Measurements from ENCODE around the gene SCN1A. TPM values are rescaled to one million over a fixed set of nuclear protein-coding genes. Genes with fewer than 3 reads are reported as not detected.

Gene SCN1A
- total and polyA plus RNA-seq, 2 of the 13 experiments (the other 11 are each of a cell fraction or from before 2014, with no cell fraction given), result 19.9 to 39.4 TPM

DNA sequence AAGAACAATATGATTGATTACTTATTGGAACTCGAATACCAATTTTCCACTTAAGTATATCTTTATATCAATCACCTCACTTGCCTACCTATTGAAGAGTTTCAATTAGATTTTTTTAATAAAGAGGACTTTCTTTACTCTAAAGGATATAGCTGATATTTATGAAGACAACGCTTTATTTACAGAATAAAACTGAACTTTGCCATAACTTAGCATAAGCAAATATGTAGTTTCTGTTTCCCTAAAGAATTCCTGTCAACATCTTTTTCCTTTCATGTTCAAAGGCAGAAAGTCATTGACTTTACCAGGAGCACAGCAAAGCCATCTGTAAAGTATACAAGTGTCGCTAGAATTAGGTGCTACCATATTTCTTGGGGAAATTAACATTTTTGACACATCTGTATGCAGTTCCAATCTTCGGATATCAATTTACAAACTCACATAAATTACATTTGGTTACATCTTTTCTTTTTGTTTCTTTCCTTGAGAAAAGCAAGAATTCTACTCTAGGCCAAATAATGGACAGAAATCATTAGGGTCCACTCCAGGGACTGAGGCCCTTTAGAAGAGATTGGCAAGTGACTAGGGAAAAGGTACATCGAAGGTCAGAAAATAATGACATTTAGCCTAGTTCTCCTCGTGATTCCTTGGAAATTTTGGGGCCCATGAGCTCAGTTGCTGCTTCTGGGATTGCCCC is 7.5 kb upstream of the SCN1A start (continued):
- TF ChIP-seq, protein P1, sequence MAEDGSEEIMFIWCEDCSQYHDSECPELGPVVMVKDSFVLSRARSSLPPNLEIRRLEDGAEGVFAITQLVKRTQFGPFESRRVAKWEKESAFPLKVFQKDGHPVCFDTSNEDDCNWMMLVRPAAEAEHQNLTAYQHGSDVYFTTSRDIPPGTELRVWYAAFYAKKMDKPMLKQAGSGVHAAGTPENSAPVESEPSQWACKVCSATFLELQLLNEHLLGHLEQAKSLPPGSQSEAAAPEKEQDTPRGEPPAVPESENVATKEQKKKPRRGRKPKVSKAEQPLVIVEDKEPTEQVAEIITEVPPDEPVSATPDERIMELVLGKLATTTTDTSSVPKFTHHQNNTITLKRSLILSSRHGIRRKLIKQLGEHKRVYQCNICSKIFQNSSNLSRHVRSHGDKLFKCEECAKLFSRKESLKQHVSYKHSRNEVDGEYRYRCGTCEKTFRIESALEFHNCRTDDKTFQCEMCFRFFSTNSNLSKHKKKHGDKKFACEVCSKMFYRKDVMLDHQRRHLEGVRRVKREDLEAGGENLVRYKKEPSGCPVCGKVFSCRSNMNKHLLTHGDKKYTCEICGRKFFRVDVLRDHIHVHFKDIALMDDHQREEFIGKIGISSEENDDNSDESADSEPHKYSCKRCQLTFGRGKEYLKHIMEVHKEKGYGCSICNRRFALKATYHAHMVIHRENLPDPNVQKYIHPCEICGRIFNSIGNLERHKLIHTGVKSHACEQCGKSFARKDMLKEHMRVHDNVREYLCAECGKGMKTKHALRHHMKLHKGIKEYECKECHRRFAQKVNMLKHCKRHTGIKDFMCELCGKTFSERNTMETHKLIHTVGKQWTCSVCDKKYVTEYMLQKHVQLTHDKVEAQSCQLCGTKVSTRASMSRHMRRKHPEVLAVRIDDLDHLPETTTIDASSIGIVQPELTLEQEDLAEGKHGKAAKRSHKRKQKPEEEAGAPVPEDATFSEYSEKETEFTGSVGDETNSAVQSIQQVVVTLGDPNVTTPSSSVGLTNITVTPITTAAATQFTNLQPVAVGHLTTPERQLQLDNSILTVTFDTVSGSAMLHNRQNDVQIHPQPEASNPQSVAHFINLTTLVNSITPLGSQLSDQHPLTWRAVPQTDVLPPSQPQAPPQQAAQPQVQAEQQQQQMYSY (CRISPR knock-in tag; IDR thresholded peaks at IDR 0.05), result no peak
- TF ChIP-seq KMT2A (CRISPR knock-in tag; IDR thresholded peaks at IDR 0.05) (no peak), ZNF124 (CRISPR knock-in tag; IDR thresholded peaks at IDR 0.05) (no peak), EEA1 (CRISPR knock-in tag; IDR thresholded peaks at IDR 0.05; ENCODE audit: borderline replicate concordance) (no peak), TAF1 (CRISPR knock-in tag; IDR thresholded peaks at IDR 0.05) (no peak), BRD4 (CRISPR knock-in tag; IDR thresholded peaks at IDR 0.05) (no peak), ZNF792 (CRISPR knock-in tag; IDR thresholded peaks at IDR 0.05) (no peak), FOXA1 (IDR thresholded peaks at IDR 0.05) (peak; percentile 96), FOXA1 (CRISPR knock-in tag; IDR thresholded peaks at IDR 0.05) (peak; percentile 93), AHR (CRISPR knock-in tag; IDR thresholded peaks at IDR 0.05) (no peak), TRIM24 (CRISPR knock-in tag; IDR thresholded peaks at IDR 0.05) (no peak), ZNF839 (CRISPR knock-in tag; IDR thresholded peaks at IDR 0.05; ENCODE audit: borderline replicate concordance) (no peak), MEIS2 (CRISPR knock-in tag; IDR thresholded peaks at IDR 0.05) (no peak; the same call in 1 of the 2 replicates), KLF12 (CRISPR knock-in tag; IDR thresholded peaks at IDR 0.05; ENCODE audit: borderline replicate concordance) (no peak), ZNF644 (CRISPR knock-in tag; IDR thresholded peaks at IDR 0.05; ENCODE audit: low read depth) (peak; percentile 66; the same call in 1 of the 2 replicates), SP5 (CRISPR knock-in tag; IDR thresholded peaks at IDR 0.05; ENCODE audit: borderline replicate concordance, low read depth) (peak; percentile 32; the same call in 1 of the 2 replicates), ETV5 (CRISPR knock-in tag; IDR thresholded peaks at IDR 0.05; ENCODE audit: borderline replicate concordance) (peak; percentile 63; the same call in 1 of the 2 replicates), HNF4G (IDR thresholded peaks at IDR 0.05; ENCODE audit: borderline replicate concordance, low read depth, low read length) (peak; percentile 43; the same call in 1 of the 2 replicates), HNF4G (CRISPR knock-in tag; IDR thresholded peaks at IDR 0.05; ENCODE audit: borderline replicate concordance, low read depth) (no peak), KLF16 (CRISPR knock-in tag; IDR thresholded peaks at IDR 0.05) (0 out of 4 replicates have a peak, but pooled peaks of 1 of the 2 experiments have one; percentile 36), SKI (IDR thresholded peaks at IDR 0.05; ENCODE audit: partially characterized antibody) (no peak), ETV6 (CRISPR knock-in tag; conservative IDR thresholded peaks at IDR 0.05) (no peak)
- TF ChIP-seq, protein P2, sequence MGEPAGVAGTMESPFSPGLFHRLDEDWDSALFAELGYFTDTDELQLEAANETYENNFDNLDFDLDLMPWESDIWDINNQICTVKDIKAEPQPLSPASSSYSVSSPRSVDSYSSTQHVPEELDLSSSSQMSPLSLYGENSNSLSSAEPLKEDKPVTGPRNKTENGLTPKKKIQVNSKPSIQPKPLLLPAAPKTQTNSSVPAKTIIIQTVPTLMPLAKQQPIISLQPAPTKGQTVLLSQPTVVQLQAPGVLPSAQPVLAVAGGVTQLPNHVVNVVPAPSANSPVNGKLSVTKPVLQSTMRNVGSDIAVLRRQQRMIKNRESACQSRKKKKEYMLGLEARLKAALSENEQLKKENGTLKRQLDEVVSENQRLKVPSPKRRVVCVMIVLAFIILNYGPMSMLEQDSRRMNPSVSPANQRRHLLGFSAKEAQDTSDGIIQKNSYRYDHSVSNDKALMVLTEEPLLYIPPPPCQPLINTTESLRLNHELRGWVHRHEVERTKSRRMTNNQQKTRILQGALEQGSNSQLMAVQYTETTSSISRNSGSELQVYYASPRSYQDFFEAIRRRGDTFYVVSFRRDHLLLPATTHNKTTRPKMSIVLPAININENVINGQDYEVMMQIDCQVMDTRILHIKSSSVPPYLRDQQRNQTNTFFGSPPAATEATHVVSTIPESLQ (CRISPR knock-in tag; conservative IDR thresholded peaks at IDR 0.05), result no peak
- TF ChIP-seq, protein P3, sequence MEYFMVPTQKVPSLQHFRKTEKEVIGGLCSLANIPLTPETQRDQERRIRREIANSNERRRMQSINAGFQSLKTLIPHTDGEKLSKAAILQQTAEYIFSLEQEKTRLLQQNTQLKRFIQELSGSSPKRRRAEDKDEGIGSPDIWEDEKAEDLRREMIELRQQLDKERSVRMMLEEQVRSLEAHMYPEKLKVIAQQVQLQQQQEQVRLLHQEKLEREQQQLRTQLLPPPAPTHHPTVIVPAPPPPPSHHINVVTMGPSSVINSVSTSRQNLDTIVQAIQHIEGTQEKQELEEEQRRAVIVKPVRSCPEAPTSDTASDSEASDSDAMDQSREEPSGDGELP (IDR thresholded peaks at IDR 0.05; ENCODE audit: borderline replicate concordance, low read depth), result no peak; the same call in none of the 2 replicates
- TF ChIP-seq, protein P4, sequence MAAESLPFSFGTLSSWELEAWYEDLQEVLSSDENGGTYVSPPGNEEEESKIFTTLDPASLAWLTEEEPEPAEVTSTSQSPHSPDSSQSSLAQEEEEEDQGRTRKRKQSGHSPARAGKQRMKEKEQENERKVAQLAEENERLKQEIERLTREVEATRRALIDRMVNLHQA (CRISPR knock-in tag; IDR thresholded peaks at IDR 0.05), result no peak
